Coronary artery (tissue), 2 donors: Measurements from ENCODE around the gene GATAD2A.

Experiments
- DNase-seq: peaks from one replicate; pipeline ENCODE4 v3.0.0-alpha.2; 2017; ENCODE audit warnings: low spot score
- H3K27ac ChIP-seq, 2 donors: fragments of 200-600 bp; sonication (generic); one replicate each; pipeline ENCODE4 v1.5.1; 2016 to 2019
- H3K4me3 ChIP-seq: fragments of 200-600 bp; sonication (generic); 2 replicates; pipeline ENCODE4 v1.5.1; 2016; ENCODE audit warnings: mild to moderate bottlenecking, moderate library complexity
- CTCF ChIP-seq: fragments of 200-600 bp; sonication (generic); IDR thresholded peaks from one replicate; pipeline ENCODE4 v1.5.1; 2019; ENCODE audit warnings: antibody characterized with exemption

GATAD2A gene

GRCh38 chr19:19541616-19542015, 136.1 kb downstream of the GATAD2A start:
- H3K27ac ChIP-seq: no peak overlapping the region
- TF ChIP-seq CTCF: no peak
- H3K4me3 ChIP-seq: peak overlapping the region; percentile 57
- no peak for DNase-seq

GRCh38 chr19:19542507-19542906, 137.0 kb downstream of the GATAD2A start:
- H3K4me3 ChIP-seq: no peak overlapping the region
- no peak overlapping the region for H3K27ac ChIP-seq
- TF ChIP-seq CTCF: no peak
- DNase-seq: no peak

- no peak for TF ChIP-seq CTCF
- Histone ChIP-seq H3K27ac (no peak overlapping the region), H3K4me3 (no peak overlapping the region)
- DNase-seq: no peak
Measured at GRCh38 chr19:19543101-19543500, 137.6 kb downstream of the GATAD2A start.

- Histone ChIP-seq H3K27ac (no peak overlapping the region), H3K4me3 (no peak overlapping the region)
- DNase-seq: no peak
- TF ChIP-seq CTCF: no peak
Measured at GRCh38 chr19:19543640-19544039, 138.2 kb downstream of the GATAD2A start.

GRCh38 chr19:19544257-19544953, 138.9 kb downstream of the GATAD2A start:
- H3K27ac ChIP-seq: no peak overlapping the region
- no peak overlapping the region for H3K4me3 ChIP-seq
- TF ChIP-seq CTCF: no peak
- no peak for DNase-seq

GRCh38 chr19:19544954-19545591, 139.6 kb downstream of the GATAD2A start:
- TF ChIP-seq CTCF: no peak
- no peak overlapping the region for H3K27ac ChIP-seq
- H3K4me3 ChIP-seq: no peak overlapping the region
- DNase-seq: no peak

GRCh38 chr19:19545707-19546106, 140.2 kb downstream of the GATAD2A start:
- H3K4me3 ChIP-seq: no peak overlapping the region
- no peak for TF ChIP-seq CTCF
- no peak for DNase-seq
- H3K27ac ChIP-seq: no peak overlapping the region
